Measurements from ENCODE around the gene CNOT2.
"Not testable (repeated sequence)": the region's sequence is repeated elsewhere in the genome, so short reads cannot be mapped to it uniquely, and the experiment has no call there.

Gene CNOT2

GRCh38 chr12:70292017-70292776 lies 49.0 kb downstream of the CNOT2 start:
- no peak overlapping the region for H2AK5ac ChIP-seq (ENCODE audit: low read length)
- H3K27me3 ChIP-seq (ENCODE audit: insufficient read depth, low read length): no peaks in the 10 kb centered on the region

GRCh38 chr12:70304684-70305555 lies 61.7 kb downstream of the CNOT2 start:
- H4K12ac ChIP-seq (ENCODE audit: low read depth, low read length): not testable (repeated sequence)

More at GRCh38 chr12:70292017-70292776, 49.0 kb downstream of the CNOT2 start:
- Histone ChIP-seq H3K36me3 (ENCODE audit: control insufficient read depth in 1 of 2, insufficient read depth in 2 of 2, low read length in 2 of 2) (no peaks in the 10 kb centered on the region), H2BK12ac (ENCODE audit: low read length) (no peak overlapping the region), H4K91ac (ENCODE audit: low read depth, low read length) (no peak overlapping the region), H3K79me1 (ENCODE audit: low read length) (no peaks in the 10 kb centered on the region), H3K9me3 (ENCODE audit: insufficient read depth, low read depth, low read length) (no peaks in the 10 kb centered on the region), H3K4me1 (ENCODE audit: control insufficient read depth in 1 of 2, insufficient read depth in 2 of 2, low read length in 2 of 2) (peaks cover 0 to 3% of the 10 kb centered on the region in 2 experiments), H3K79me2 (ENCODE audit: control insufficient read depth, insufficient read depth, low read length, poor library complexity) (no peaks in the 10 kb centered on the region), H4K12ac (ENCODE audit: low read depth, low read length) (no peak overlapping the region), H3K4me2 (ENCODE audit: low read length) (no peak overlapping the region), H2BK5ac (ENCODE audit: low read depth, low read length, poor library complexity) (no peak overlapping the region), H3K23ac (ENCODE audit: low read length) (no peak overlapping the region), H2AFZ (ENCODE audit: insufficient read depth, low read length, poor library complexity) (no peak overlapping the region), H3K9ac (ENCODE audit: low read length) (no peak overlapping the region), H3K4ac (ENCODE audit: low read depth, low read length) (peak overlapping the region; percentile 27), H4K8ac (ENCODE audit: low read depth, low read length) (no peak overlapping the region), H3K14ac (ENCODE audit: low read length) (no peak overlapping the region), H3K4me3 (ENCODE audit: low read depth, low read length) (no peak overlapping the region), H3K27ac (ENCODE audit: low read depth, low read length) (no peak overlapping the region), H3K18ac (ENCODE audit: low read length) (no peak overlapping the region), H2BK120ac (ENCODE audit: insufficient read depth, low read length, poor library complexity) (no peak overlapping the region)
- peak; percentile 9 to 39 for DNase-seq
- WGBS (ENCODE audit: extremely low coverage, insufficient coverage, insufficient read length): no CpG with 5 or more reads among the region's 3 CpGs

GRCh38 chr12:70305794-70306193 lies 62.6 kb downstream of the CNOT2 start:
- Histone ChIP-seq H3K36me3 (ENCODE audit: control insufficient read depth in 1 of 2, insufficient read depth in 2 of 2, low read length in 2 of 2) (peaks cover 8 to 10% of the 10 kb centered on the region in 2 experiments), H3K27ac (ENCODE audit: low read depth, low read length) (no peak overlapping the region), H3K14ac (ENCODE audit: low read length) (no peak overlapping the region), H4K12ac (ENCODE audit: low read depth, low read length) (no peak overlapping the region), H3K9me3 (ENCODE audit: insufficient read depth, low read depth, low read length) (no peaks in the 10 kb centered on the region), H2AK5ac (ENCODE audit: low read length) (no peak overlapping the region), H3K4me1 (ENCODE audit: control insufficient read depth in 1 of 2, insufficient read depth in 2 of 2, low read length in 2 of 2) (no peaks in the 10 kb centered on the region), H2BK12ac (ENCODE audit: low read length) (no peak overlapping the region), H2BK5ac (ENCODE audit: low read depth, low read length, poor library complexity) (no peak overlapping the region), H3K23ac (ENCODE audit: low read length) (no peak overlapping the region), H3K4me3 (ENCODE audit: low read depth, low read length) (no peak overlapping the region), H3K18ac (ENCODE audit: low read length) (no peak overlapping the region), H3K27me3 (ENCODE audit: insufficient read depth, low read length) (no peaks in the 10 kb centered on the region), H3K79me1 (ENCODE audit: low read length) (no peaks in the 10 kb centered on the region), H4K8ac (ENCODE audit: low read depth, low read length) (no peak overlapping the region), H2BK120ac (ENCODE audit: insufficient read depth, low read length, poor library complexity) (no peak overlapping the region), H3K79me2 (ENCODE audit: control insufficient read depth, insufficient read depth, low read length, poor library complexity) (no peaks in the 10 kb centered on the region), H3K4me2 (ENCODE audit: low read length) (no peak overlapping the region), H3K4ac (ENCODE audit: low read depth, low read length) (no peak overlapping the region), H2AFZ (ENCODE audit: insufficient read depth, low read length, poor library complexity) (no peak overlapping the region), H4K91ac (ENCODE audit: low read depth, low read length) (no peak overlapping the region), H3K9ac (ENCODE audit: low read length) (no peak overlapping the region)
- no CpG with 5 or more reads among the region's 5 CpGs for WGBS (ENCODE audit: extremely low coverage, insufficient coverage, insufficient read length)
- DNase-seq: no peak

More at GRCh38 chr12:70304684-70305555, 61.7 kb downstream of the CNOT2 start:
- H3K4ac ChIP-seq (ENCODE audit: low read depth, low read length): peak overlapping the region; percentile 27
- H3K27me3 ChIP-seq (ENCODE audit: insufficient read depth, low read length); H2AK5ac ChIP-seq (ENCODE audit: low read length); H2BK12ac ChIP-seq (ENCODE audit: low read length); H3K4me3 ChIP-seq (ENCODE audit: low read depth, low read length); H3K18ac ChIP-seq (ENCODE audit: low read length); H3K79me2 ChIP-seq (ENCODE audit: control insufficient read depth, insufficient read depth, low read length, poor library complexity); H3K4me2 ChIP-seq (ENCODE audit: low read length); H3K14ac ChIP-seq (ENCODE audit: low read length); H2AFZ ChIP-seq (ENCODE audit: insufficient read depth, low read length, poor library complexity); DNase-seq; H3K23ac ChIP-seq (ENCODE audit: low read length); H3K79me1 ChIP-seq (ENCODE audit: low read length); H3K9me3 ChIP-seq (ENCODE audit: insufficient read depth, low read depth, low read length); H3K27ac ChIP-seq (ENCODE audit: low read depth, low read length); H2BK120ac ChIP-seq (ENCODE audit: insufficient read depth, low read length, poor library complexity); H3K9ac ChIP-seq (ENCODE audit: low read length); H4K91ac ChIP-seq (ENCODE audit: low read depth, low read length); H3K4me1 ChIP-seq (ENCODE audit: control insufficient read depth in 1 of 2, insufficient read depth in 2 of 2, low read length in 2 of 2); H2BK5ac ChIP-seq (ENCODE audit: low read depth, low read length, poor library complexity); H4K8ac ChIP-seq (ENCODE audit: low read depth, low read length): not testable (repeated sequence)
- no CpG with 5 or more reads among the region's 25 CpGs for WGBS (ENCODE audit: extremely low coverage, insufficient coverage, insufficient read length)
- peaks cover 8 to 10% of the 10 kb centered on the region in 2 experiments for H3K36me3 ChIP-seq (ENCODE audit: control insufficient read depth in 1 of 2, insufficient read depth in 2 of 2, low read length in 2 of 2)

GRCh38 chr12:70306676-70307075 lies 63.4 kb downstream of the CNOT2 start:
- Histone ChIP-seq H3K4ac (ENCODE audit: low read depth, low read length) (no peak overlapping the region), H4K12ac (ENCODE audit: low read depth, low read length) (no peak overlapping the region), H2BK5ac (ENCODE audit: low read depth, low read length, poor library complexity) (no peak overlapping the region), H3K18ac (ENCODE audit: low read length) (no peak overlapping the region), H3K27me3 (ENCODE audit: insufficient read depth, low read length) (no peaks in the 10 kb centered on the region), H3K4me1 (ENCODE audit: control insufficient read depth in 1 of 2, insufficient read depth in 2 of 2, low read length in 2 of 2) (no peaks in the 10 kb centered on the region), H3K27ac (ENCODE audit: low read depth, low read length) (no peak overlapping the region), H3K9me3 (ENCODE audit: insufficient read depth, low read depth, low read length) (no peaks in the 10 kb centered on the region), H2BK120ac (ENCODE audit: insufficient read depth, low read length, poor library complexity) (no peak overlapping the region), H3K4me2 (ENCODE audit: low read length) (no peak overlapping the region), H3K23ac (ENCODE audit: low read length) (no peak overlapping the region), H3K79me2 (ENCODE audit: control insufficient read depth, insufficient read depth, low read length, poor library complexity) (no peaks in the 10 kb centered on the region), H3K14ac (ENCODE audit: low read length) (no peak overlapping the region), H2BK12ac (ENCODE audit: low read length) (no peak overlapping the region), H4K91ac (ENCODE audit: low read depth, low read length) (no peak overlapping the region), H3K79me1 (ENCODE audit: low read length) (no peaks in the 10 kb centered on the region), H3K4me3 (ENCODE audit: low read depth, low read length) (no peak overlapping the region), H3K9ac (ENCODE audit: low read length) (no peak overlapping the region), H2AFZ (ENCODE audit: insufficient read depth, low read length, poor library complexity) (no peak overlapping the region), H4K8ac (ENCODE audit: low read depth, low read length) (no peak overlapping the region), H2AK5ac (ENCODE audit: low read length) (no peak overlapping the region), H3K36me3 (ENCODE audit: control insufficient read depth in 1 of 2, insufficient read depth in 2 of 2, low read length in 2 of 2) (peaks cover 8 to 10% of the 10 kb centered on the region in 2 experiments)
- no CpG with 5 or more reads among the region's 3 CpGs for WGBS (ENCODE audit: extremely low coverage, insufficient coverage, insufficient read length)
- no peak for DNase-seq
